Esophagus mucosa (tissue), 1 donor: ENCODE data around the gene RGMA. TPM values are rescaled to one million over a fixed set of nuclear protein-coding genes. Genes with fewer than 3 reads are reported as not detected.

ENCODE experiments used
- ATAC-seq: fragments of 200-7000 bp; cut with Tn5 transposase; one replicate; pipeline ENCODE4 v1.9.1; 2020
- total RNA-seq: library from RNA; stranded (reverse); gene quantifications from one replicate; pipeline ENCODE4 v1.2.4, GENCODE V29; 2023
- donor health status: DM: yes; HTN: yes; CAD: no.

The RGMA gene
- total RNA-seq, 1 donor from 2014 or later: 40.5 TPM

DNA sequence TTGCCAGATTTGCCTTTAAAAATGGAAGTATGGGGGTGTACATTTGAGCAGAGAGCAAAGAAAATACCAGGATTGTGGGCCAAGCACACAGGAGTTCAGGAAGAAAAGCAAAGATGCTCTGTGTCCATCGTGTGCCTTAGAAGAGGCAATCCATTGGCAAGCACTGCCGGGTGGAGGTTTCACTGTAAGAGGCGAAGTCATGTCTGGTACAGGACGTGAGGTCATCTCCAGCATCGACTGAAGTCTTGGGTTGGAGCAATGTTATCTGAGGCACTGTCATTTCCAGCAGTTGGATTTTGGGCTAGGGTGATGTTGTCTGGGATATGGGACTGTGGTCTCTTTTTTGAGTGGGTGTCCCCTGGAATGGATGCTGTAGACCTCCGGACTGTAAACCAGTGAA lies 4.8 kb upstream of the RGMA start:
- no peak for ATAC-seq

DNA sequence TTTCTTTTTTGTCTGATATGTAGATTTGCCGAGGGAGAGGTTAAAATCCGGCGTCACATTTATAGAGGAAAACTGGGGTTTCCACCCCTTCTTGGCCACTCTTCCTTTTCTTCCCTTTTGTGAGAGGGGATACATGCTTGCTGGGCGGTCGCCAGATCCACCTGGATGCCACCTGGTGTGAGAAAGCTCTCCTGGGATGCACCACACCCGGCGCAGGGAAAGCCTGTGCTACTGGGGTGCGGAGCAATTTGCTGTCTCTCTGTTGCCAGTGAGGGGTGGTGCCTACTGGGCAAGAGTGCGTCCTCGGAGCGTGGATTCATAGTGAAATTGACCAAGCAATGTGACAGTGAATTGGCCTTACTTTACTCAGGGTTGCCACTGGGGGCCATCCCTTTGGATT lies 2.5 kb upstream of the RGMA start:
- no peak for ATAC-seq

DNA sequence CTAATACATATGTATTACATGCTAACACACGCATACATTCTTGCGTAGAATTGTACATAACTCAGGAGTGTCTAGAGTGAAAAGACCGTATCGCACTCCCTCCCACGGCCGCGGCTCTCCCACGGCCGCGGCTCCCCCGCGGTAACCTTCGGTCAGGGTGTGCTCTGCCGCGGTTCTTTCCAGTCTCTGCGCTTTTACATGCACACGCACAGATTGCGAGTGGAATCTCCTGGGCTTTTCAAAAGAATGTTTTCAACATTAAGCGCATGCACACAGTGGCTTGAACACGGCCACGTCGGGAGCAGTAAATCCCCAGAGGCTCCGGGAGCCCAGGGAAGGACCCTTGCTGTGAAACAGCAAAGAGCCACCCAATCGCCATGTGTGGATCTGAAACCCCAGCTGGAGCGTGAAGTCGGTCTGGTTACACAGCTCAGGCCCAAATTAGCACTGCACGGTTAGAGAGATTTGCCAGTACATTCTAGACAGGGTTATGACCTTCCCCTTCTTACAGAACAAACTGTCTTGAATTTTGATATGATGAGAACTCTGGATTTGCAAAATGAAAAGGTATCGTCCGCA lies 805 bp upstream of the RGMA start:
- no peak for ATAC-seq

DNA sequence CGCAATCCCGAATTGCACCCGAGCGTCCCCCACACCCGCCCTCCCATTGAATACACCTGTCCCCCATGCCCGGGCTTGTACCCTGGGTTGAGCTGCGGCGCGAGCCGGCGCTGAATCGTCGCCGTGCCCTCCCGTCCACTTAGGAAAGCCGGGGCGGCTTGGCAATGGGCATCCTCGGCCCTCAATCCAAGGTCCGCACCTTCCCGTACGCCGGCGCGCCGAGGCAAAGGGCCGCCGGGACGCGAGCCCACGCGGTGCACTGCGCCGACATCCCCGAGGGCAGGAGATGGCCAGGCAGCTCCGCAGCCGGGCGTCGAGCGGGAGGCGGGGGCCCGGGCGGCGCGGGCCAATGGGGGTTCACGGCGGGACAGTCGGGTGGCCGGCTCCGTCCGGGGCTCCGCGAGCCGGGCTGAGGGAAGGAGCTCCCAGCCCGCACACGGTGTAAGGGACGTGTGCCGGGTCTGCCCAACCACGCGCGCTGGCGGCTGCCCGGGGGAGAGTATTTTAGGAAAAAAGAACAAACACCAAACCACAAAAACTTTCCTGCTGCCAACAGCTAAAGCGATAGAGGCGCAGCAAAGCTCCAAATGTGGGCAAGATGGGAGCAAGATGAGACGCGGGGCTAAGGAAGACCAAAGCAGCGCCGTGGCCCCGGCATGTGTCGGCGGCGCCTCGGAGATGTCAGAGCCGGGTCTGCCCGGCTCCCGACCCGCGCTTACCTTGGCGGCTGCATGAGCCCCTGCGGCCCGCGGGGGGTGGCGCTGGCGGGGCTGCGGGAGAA lies 621 bp downstream of the RGMA start:
- ATAC-seq: peak; percentile 64

DNA sequence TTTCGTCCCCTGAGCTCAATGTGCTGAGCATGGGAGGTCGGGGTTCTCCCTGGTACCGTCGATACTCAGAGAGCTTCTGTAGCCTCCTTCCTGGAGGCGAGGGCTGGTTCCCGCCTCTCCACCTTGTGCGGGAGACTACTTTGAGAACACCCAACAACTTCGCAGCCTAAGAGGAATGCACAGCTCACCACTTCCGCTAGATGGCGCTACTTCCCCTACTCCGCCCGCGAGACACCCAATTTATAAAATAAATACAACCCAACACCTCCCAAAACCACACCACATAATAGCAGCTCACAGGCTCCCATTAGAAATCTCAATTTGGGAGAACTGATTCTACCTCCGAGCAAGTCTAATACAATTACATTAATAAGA lies 1.2 kb downstream of the RGMA start:
- ATAC-seq: peak; percentile 84

DNA sequence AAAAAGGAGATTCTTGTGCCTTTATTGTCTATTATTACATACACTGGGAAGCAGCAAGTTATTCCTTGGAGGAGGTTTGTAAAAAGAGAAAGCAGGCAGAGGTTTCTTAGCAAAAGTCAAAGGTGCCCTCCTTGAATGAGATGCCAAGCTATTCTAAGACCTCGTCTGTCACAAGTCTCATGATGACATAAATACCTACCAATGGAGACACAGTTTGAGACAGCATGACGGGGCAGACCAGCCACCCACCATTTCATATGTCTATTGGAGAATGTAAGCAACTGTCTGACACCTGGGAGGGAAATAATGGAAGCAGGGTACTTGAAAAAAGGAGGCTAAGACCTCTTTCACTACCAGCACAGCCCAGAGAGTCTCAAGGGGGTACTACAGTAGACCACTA lies 2.2 kb downstream of the RGMA start:
- no peak for ATAC-seq

DNA sequence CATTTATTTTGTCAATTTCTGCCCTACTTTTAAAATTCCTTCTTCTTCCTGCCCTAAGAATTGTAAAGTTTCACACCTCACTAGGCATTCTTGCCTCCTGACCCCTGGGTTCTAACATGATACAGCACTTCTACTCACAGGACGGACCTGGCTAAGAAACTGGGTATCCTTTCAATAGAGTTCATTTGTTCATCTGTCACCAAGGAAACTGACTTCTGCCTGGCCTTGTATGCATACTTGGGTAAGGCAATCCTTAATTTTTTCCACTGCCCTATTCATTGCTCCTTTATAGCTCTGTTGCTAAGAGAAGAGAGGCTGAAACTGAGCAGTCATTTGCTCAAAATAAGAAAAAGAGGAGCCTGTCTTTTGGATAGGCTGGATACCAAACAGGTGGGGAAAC lies 3.3 kb downstream of the RGMA start:
- no peak for ATAC-seq

DNA sequence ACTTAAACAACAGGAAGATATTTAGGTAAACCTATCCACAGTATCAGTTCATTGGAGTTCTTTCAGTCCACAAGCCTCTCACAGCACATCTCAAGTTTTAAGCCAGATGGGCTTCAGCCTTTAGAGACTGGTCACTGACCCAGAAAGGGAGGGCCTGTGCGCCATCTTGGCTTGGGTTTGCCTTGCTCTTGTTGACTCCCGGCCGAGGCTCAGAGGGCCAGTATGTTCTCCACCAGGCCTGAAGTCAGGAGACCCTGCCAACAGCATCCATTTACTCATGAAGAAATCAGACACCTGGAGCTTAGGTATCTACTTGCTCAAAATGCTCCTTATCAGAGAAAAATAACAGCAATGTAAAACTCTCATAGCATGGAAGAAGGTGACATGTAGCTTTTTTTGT lies 6.2 kb downstream of the RGMA start:
- ATAC-seq: no peak

DNA sequence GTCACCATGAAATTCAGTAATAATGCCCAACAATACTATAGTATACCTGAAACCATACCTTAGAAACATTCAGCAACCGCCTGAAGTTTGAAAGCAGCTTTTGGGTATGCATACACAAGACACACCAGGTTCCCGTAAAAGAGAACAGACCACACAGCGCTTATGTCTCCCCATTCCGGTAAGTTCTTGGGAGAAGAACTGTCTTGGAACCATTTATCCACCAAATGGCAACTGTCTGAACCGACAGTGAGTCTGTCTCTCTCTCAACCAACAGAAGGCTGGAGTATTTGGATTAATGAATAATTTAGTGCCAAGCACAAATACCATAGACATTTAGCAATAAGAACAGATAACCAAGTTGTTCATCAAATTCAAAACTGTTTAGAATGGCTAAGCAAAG lies 7.6 kb downstream of the RGMA start:
- no peak for ATAC-seq

DNA sequence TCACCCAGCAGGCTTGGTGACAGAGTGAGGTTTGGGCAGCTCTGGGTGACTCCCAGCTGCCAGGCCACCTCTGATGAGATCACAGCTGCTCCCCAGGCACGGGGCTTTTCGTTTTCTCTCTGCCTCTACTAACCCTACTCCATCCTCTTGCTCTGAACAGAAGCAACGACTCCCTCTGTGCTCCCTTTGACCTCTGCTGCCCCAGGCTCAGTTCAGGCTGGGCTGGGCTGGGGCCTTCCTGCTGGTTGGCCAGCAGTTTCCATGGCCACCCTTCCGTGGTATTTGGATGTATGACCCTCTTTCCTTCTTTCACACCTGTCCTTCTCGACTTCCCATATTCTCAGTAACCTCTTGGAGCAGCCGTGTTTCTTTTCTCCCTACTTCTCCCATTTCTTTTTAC lies 8.6 kb downstream of the RGMA start:
- peak; percentile 57 for ATAC-seq

DNA sequence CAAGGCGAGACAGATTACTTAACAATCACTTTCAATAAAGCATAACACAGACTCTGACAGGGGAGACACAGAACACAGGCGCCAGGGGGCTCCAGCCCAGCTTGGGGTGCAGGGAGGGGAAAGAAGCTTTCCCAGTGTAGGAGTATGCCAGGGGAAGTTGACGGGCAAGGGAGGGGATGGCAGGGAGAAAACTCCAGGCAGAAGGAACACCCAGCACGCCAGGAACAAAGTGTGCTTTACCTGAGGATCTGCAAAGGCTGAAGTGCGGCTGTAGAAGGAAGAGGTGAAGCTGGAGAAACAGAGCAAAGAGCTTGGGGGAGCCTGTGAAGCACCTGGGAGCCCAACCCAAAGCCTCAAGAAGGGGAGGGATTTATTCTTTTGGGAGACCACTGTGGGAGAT lies 12.1 kb downstream of the RGMA start:
- ATAC-seq: no peak

DNA sequence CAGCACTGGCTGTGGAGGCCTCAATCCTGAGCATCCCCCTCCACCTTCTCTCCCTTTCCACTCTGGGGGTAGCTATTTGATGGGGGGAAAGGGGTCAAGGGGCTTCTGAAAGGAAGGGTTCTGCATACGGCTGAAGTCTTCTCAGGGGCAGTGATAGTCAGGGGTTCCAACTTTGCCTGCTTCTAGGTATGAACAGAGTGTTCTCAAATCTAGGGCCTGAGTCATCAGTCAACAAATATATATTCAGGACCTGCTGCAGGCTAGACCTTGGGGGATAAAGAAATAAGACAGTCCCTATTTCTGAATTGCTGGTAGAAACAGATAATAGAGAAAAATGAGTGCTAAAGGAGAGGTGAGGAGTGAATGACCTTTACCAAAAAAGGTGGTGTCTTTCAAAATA lies 12.8 kb downstream of the RGMA start:
- no peak for ATAC-seq

DNA sequence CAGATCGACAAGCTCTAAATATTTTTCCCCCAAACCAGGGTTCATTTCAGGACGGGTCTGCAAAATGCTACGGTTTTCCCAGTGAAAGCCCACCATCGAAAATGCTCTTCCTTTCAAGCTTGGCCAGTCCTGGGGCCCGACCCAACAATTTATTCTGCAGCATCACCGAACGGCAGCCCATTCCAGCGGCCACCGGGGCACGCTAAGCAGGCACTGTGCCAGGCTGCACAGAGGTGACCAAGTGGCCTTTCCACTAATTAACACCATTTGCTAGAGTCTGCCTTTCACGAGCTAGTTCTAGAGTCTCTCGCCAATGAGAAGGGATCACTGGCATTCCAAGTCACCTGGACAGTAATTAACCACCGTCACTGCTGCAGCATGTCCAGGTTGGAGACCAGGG lies 14.4 kb downstream of the RGMA start:
- no peak for ATAC-seq

DNA sequence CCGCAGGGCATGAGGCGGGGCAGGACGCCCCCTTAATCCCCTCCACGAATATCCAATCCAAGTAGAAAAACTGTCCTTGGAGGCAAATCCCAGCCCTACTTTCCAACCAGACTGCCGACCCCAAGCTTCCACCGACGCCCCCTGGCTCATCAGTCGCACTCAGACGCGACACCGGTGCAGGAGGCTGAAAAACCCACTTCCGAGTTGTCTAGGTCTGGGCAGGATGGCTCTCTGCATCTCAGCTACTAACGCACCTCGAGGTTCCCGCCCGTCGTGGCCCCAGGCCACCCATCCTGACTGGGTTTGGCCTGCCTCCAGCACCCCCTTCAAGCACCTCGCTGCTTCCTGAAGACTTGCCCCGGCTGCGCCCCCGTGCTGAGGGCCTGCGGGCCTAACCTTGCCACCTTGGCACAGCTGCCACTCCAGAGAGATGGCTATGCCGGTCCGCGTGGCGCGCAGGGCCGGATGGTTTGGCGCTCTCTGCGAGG lies 15.5 kb downstream of the RGMA start:
- peak; percentile 39 for ATAC-seq

DNA sequence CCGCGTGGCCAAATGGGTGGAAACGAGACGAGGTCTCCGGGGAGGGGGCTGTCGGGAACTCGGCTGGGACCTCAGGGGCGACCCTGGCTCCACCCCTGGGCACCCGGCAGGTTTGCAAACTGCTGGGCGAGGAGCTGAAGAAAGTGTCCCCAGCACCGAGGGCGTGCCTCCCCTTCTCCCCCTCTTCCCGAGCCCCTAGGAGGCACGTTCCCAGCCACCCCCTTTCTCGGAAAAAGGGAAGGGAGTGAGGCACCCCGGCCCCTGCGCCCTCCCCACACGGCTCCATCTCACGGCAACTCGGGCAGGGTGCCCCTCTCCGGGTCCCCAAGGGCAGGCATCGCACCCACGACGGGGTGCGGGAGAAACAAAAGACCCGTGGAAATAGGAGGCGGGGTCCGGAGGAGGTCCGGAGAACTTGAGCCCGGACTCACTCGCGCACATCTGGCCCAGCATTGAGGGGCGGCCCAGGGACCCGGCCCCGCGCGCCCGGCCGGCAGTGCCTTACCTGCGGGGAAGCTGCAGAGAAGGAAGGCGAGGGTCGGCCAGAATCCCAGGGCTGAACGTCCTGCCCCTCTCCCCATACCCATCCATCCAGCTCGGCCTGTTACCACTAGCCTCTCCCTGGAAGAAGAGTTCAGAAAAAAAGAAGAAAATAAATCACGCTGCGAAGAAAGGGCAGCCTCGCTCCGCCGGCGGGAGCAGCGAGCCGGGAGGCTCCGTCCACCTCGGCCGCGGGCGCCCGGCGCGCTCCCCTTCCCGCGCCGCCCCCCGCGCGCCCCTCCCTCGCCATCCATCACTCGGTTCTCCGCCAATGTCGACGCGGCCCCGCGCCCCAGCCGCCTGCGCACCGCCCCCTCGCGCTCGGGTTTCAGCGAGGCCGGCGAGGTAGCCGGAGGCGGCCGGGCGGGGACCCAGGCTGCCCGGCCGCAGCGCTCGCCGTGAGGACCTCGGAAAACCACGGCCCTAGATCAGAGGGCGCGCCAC lies 16.3 kb downstream of the RGMA start:
- ATAC-seq: peak; percentile 82

DNA sequence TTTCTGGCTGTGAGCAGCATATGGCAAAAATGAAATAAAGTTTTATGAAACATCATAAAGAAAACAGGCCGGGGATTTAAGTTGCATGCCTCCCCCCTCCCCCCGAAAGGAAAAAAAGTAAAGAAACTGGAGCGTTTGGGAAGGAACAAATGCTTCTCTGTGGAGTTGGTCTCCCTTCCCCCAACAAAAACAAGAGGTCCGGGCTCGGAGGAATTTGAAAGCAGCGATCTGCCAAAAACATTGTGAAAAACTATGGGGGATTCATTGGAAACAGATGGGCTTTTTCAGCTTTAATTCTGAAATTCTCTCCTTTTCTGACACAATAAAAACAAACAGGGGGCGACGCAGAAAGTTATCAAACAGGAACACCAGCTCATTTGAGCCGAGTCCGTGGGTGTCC lies 17.0 kb downstream of the RGMA start:
- no peak for ATAC-seq

DNA sequence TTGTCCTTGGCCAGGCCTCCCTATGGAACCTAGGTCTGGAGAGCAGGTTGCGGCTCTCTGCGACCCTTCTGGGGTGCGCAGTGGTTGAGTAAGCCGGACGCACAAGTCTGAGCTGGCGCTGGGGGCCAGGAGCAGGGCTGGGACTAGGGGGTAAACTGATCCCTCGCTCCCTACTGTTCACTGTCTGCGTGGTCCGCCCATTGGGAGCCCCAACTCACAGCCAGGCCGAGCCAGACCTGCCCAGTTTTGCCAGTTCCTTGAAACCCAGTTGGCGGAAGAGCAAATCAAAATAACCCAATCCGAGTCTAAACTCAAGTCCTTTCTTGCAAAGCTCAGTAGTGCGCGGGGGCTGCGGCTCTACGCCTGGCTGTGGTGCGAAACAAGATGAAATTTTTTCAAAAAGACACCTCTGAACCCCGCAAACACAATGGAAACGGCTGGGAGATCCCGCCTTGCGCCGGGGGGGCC lies 17.5 kb downstream of the RGMA start:
- ATAC-seq: peak; percentile 23

DNA sequence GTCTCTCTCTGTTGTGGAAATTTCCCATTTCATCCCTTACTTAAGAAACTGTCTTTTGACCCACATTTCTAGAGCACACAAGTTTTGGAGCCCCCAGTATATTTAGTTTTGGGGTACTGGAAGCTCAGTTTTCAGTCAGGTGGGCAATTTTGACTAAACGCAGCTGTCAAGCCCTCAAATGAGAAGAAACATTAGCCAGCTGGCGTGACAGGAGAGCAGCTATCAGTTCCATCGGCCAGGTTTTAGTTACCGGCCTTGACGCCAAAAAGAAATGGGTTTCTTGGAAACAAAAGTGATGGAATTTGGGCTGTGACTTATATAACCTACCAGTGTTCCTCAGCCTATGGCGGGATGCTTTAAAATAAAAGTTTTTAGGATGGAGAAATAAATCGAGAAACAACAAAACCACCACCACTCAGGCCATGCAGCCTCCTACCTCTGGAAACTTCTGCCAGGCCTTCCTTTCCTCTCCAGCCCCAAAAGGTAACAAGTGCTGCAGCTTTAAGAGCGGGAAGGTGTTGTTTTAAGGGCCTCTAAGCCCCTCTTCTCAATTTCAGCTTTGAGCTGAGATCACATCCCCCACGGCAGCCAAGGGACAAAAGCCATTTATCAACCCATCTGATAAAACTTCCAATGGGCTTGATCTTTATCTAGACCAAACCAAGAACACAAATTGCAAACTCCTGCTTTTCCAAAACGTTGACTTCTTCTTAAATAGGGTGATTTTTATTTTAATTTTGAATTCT lies 18.3 kb downstream of the RGMA start:
- ATAC-seq: no peak

DNA sequence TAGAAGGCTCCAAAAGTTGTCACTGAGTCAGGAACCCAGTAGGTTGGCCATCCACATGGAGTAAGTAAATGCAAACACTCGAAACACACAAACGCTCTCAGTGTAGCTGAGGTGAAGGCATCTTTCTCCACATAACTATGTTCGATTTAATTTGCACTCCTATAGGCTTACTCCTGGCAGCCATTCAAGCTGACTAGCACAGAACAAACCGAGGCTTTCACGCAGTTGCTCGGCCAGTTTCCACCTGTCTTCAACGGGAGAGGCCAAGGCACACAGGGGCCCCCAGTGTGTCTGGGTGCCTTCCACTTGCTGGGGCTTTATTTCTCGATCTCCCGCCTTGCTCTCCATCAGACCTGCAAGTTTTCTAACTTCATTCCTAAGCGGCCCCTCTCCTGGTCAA lies 18.9 kb downstream of the RGMA start:
- ATAC-seq: peak; percentile 34

DNA sequence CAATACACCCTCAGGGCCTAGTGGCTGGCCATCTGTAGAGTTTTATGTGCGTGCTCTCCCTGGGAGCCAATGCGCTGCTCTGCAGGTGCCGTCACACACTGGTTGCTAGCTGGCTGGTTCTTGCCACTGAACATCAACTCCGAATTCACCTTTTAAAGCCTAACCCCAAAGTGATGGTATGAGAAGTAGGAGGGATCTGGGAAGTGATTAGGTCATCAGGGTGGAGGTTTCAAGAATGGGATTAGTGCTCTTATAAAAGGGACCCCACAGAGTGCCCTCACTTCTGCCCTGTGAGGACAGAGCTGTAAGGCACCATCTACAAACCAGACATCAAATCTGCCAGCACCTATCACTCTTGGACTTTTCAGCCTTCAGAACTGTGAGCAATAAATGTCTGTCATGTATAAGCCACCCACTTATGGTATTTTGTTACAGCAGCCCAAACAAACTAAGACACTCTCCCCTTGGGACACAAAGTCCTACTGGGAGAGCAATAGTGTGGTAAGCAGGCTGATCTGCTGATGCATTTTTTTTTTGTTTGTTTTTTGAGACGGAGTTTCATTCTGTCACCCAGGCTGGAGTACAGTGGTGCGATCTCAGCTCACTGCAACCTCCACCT lies 20.3 kb downstream of the RGMA start:
- ATAC-seq: no peak

DNA sequence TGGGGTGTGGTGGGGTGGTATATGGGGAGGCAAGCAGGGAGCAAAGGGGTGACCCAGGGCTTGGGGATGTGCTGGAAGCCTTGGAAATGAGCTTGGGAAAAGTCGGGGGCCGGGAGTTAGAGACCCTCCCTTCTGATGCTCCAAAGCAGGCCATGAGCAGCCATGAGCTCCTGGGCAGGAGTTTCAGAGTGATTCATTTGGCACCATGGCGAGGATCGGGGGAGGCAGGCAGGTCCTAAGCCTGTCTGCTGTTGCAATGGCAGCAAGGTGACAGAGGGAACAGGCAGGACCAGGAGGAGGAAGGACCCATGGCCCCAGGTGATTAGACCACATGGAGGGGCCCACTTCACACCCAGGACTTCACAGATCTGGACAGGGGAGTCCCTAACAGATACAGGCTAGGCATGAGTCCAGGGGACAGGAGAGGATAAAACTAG lies 21.3 kb downstream of the RGMA start:
- ATAC-seq: no peak
